HepG2 (cell line): ENCODE measurements around the gene GYG1. TPM values are rescaled to one million over a fixed set of nuclear protein-coding genes. Genes with fewer than 3 reads are reported as not detected.

Source experiments
- ATAC-seq: fragments of 200-7000 bp; cut with Tn5 transposase; 3 replicates; pipeline ENCODE4 v1.9.1; 2020; ENCODE audit warnings: mild to moderate bottlenecking, moderate library complexity
- BruUV-seq: library from RNA; stranded (reverse); fragments of 400-500 nt; replicated peaks from 2 replicates; lab custom pipeline; 2021; lab: Mats Ljungman, UMichigan
- CTCF ChIA-PET: fragments of 300-600 bp; formaldehyde crosslinking; extraction: SDS; loops from one replicate; lab custom pipeline; 2021; ENCODE audit warnings: low total read pairs, inconsistent platforms, low intra/inter-chr PET ratio; lab: Yijun Ruan, JAX
- POLR2A ChIA-PET: fragments of 350-600 bp; sonication (Branson Sonifier 250); formaldehyde crosslinking; loops from one replicate; lab custom pipeline; 2020; ENCODE audit warnings: antibody characterized with exemption, inconsistent platforms; lab: Yijun Ruan, JAX
- DNase-seq: peaks from one replicate; pipeline ENCODE4 v3.0.0-alpha.2; 2015; ENCODE audit warnings: low spot score
- FAIRE-seq: peaks from 3 replicates; lab custom pipeline; 2011; peaks lifted over from hg19 to GRCh38; lab: Jason Lieb, UNC
- H2AFZ ChIP-seq: one replicate; pipeline ENCODE4 v1.6.1; 2011; ENCODE audit warnings: low read length, inconsistent platforms
- H3K27ac ChIP-seq: fragments of 300-600 bp; 3 replicates; pipeline ENCODE4 v1.8.0; 2011; ENCODE audit warnings: mixed run types, mild to moderate bottlenecking, mixed read lengths, low read length, inconsistent platforms; ENCODE audit not compliant: insufficient read depth; ENCODE audit errors: extremely low read length
- H3K27me3 ChIP-seq, 2 experiments: fragments of 200-600 bp in 1 of 2; 2 replicates in 1 of 2; 3 replicates in 1 of 2; pipeline versions ENCODE4 v1.6.0 to v1.8.0; 2011; ENCODE audit warnings: low read length in 2 of 2, mild to moderate bottlenecking in 2 of 2, moderate library complexity in 2 of 2, inconsistent platforms in 1 of 2; ENCODE audit not compliant: insufficient read depth in 2 of 2, control insufficient read depth in 1 of 2
- H3K36me3 ChIP-seq, 2 experiments: fragments of 200-600 bp in 1 of 2; replicated peaks in 1 of 2; 2 replicates in 1 of 2; 3 replicates in 1 of 2; pipeline versions ENCODE4 v1.5.1 to v1.8.0; 2011; ENCODE audit warnings: low read length in 2 of 2, inconsistent platforms in 1 of 2; ENCODE audit not compliant: insufficient read depth in 2 of 2, control insufficient read depth in 1 of 2
- H3K4me1 ChIP-seq: 2 replicates; pipeline ENCODE4 v1.5.1; 2012; ENCODE audit warnings: low read length, inconsistent platforms; ENCODE audit not compliant: insufficient read depth
- H3K4me2 ChIP-seq: 2 replicates; pipeline ENCODE4 v1.6.0; 2011; ENCODE audit warnings: low read depth, low read length, inconsistent platforms
- H3K4me3 ChIP-seq, 3 experiments: fragments of 200-600 bp in 1 of 3; sonication (generic), shearing (Covaris generic) in 1 of 3; replicated peaks in 1 of 3; 2 replicates each; pipeline ENCODE4 v1.5.1; 2011 to 2016; ENCODE audit warnings: low read length in 3 of 3, inconsistent platforms in 2 of 3, low read depth in 2 of 3, mild to moderate bottlenecking in 2 of 3, control low read depth in 1 of 3, mixed read lengths in 1 of 3; ENCODE audit not compliant: insufficient read depth in 1 of 3
- H3K79me2 ChIP-seq: one replicate; pipeline ENCODE4 v1.6.1; 2011; ENCODE audit warnings: low read length, inconsistent platforms; ENCODE audit not compliant: insufficient read depth
- H3K9ac ChIP-seq: 2 replicates; pipeline ENCODE4 v1.6.0; 2011; ENCODE audit warnings: mild to moderate bottlenecking, low read depth, low read length, inconsistent platforms; ENCODE audit not compliant: insufficient read depth
- H3K9me3 ChIP-seq: 2 replicates; pipeline ENCODE4 v1.5.1; 2012; ENCODE audit warnings: mild to moderate bottlenecking, low read length
- H4K20me1 ChIP-seq: 2 replicates; pipeline ENCODE4 v1.6.0; 2011; ENCODE audit warnings: inconsistent platforms, mild to moderate bottlenecking, low read length, moderate library complexity; ENCODE audit not compliant: insufficient read depth
- TFAP4 ChIP-seq: sonication (generic); IDR thresholded peaks from 2 replicates; pipeline ENCODE4 v1.6.1; 2016; ENCODE audit warnings: low read depth, borderline replicate concordance
- TFE3 ChIP-seq: IDR thresholded peaks from 2 replicates; pipeline ENCODE4 v1.6.1; 2016
- ZNF574 ChIP-seq: sonication (generic); formaldehyde crosslinking; IDR thresholded peaks from 2 replicates; pipeline ENCODE4 v1.4.0; 2020; ENCODE audit warnings: missing genetic modification reagents
- WGBS: methylation state at CpG from one replicate; pipeline ENCODE4 v1.1.6; 2017; ENCODE audit warnings: low lambda C conversion rate; 5-methylcytosine and 5-hydroxymethylcytosine counted together
- in situ Hi-C: cut with HindIII; loops from 2 replicates; pipeline ENCODE4 v1.10.0; 2017; ENCODE audit warnings: low pct_unique_long_range_greater_than_20kb; ENCODE audit not compliant: extremely low pct_ligation_motif_present
- intact Hi-C: fragments of 100-400 bp; cut with micrococcal nuclease; formaldehyde crosslinking; loops from one replicate; pipeline ENCODE4 v1.10.0; 2022; ENCODE audit not compliant: unreplicated experiment
- polyA plus RNA-seq, 8 experiments: library from polyadenylated mRNA; depleted of rRNA in 3 of 8; stranded (reverse) in 7 of 8; unstranded in 1 of 8; fragments of >200 nt; fragmentation: Illumina TruSeq in 4 of 8; extraction: Trizol in 4 of 8; gene quantifications; 2 replicates each; pipeline versions ENCODE4 v1.2.1 to v1.2.3, GENCODE V29; 2011 to 2016; ENCODE audit warnings: low read depth in 4 of 8, missing spikeins in 1 of 8, mixed read lengths in 1 of 8; ENCODE audit not compliant: insufficient read depth in 1 of 8
- total RNA-seq, 5 experiments: library from RNA; depleted of rRNA; stranded (reverse); fragments of >200 nt; fragmentation: Illumina TruSeq; extraction: Trizol; gene quantifications; 2 replicates each; pipeline ENCODE4 v1.2.3, GENCODE V29; 2016; ENCODE audit warnings: low read depth in 1 of 5

GYG1 gene
- total and polyA plus RNA-seq, 2 of the 13 experiments (the other 11 are each of a cell fraction or from before 2014, with no cell fraction given) = 15.7 to 28.1 TPM

- no peak for TF ChIP-seq ZNF574 (CRISPR knock-in tag)
Observed at GRCh38 chr3:149003653-149004305, 12.4 kb downstream of the GYG1 start (continued).

GRCh38 chr3:149004622-149005021, 13.3 kb downstream of the GYG1 start:
- no TSS peak for BruUV-seq
- POLR2A ChIA-PET = interaction anchor here (1.8 kb wide), 1 partner anchor 13 kb away, joined by 3 read pairs; the partner anchor contains the start of gene GYG1
- Histone ChIP-seq H3K9me3 (no peaks in the 10 kb centered on the region), H3K79me2 (no peaks in the 10 kb centered on the region), H3K27me3 (no peaks in the 10 kb centered on the region), H3K27ac (no peak overlapping the region), H3K4me3 (no peak overlapping the region), H3K9ac (no peak overlapping the region), H3K4me1 (peaks cover 14% of the 10 kb centered on the region), H3K4me2 (no peak overlapping the region), H3K36me3 (peaks cover 2 to 17% of the 10 kb centered on the region in 2 experiments; a peak in 3 of 5 replicates), H2AFZ (no peak overlapping the region), H4K20me1 (no peaks in the 10 kb centered on the region)
- intact Hi-C loops (no loop called here), in situ Hi-C loops (no loop called here)
- 67% methylated on average over 4 of the region's 4 CpGs for WGBS
- no peak for ATAC-seq
- no peak for FAIRE-seq
- CTCF ChIA-PET = no interaction called here
- DNase-seq = no peak
- TF ChIP-seq TFAP4 (peak; percentile 37; the same call in 1 of the 2 replicates), TFE3 (CRISPR knock-in tag) (no peak)
- TF ChIP-seq, all 625 proteins: peak for 1
